ENCODE measurements around the gene DOCK2.
A peak's percentile ranks its signal among the peaks of the same experiment; 100 is the strongest.

Gene DOCK2

DNA sequence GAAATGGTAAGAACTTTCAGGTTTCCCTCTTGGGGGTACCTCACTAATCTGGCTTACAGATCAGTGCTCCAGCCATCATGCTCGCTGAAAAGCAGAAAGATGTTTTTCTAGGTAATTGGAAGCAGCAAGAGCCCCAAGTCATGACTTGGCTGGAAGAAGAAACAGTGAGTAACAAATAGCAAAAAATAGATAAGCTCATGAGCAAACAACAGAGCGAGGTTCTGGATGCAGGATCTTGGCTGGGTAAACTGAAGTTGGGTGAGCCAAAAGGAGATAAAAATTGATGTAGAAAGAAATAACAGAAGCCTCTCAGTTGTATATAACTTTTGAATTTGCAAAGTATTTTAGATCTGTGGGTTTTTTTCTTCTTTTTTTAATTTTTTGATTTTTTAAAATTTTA lies 233.1 kb downstream of the DOCK2 start:
- Mint-ChIP-seq H3K27me3 (ENCODE audit: low read depth, poor library complexity) (peaks cover 6% of the 10 kb centered on the region), H3K4me1 (peaks cover 18% of the 10 kb centered on the region), H3K4me3 (no peak overlapping the region), H3K9me3 (no peaks in the 10 kb centered on the region), H3K27ac (no peak overlapping the region), H3K36me3 (ENCODE audit: low read depth) (no peaks in the 10 kb centered on the region)
- DNase-seq, result no peak
- TF ChIP-seq CTCF (IDR thresholded peaks at IDR 0.05), result no peak

GRCh38 chr5:169871826-169872490 lies 234.9 kb downstream of the DOCK2 start:
- Mint-ChIP-seq H3K27me3 (ENCODE audit: low read depth, poor library complexity) (peaks cover 7% of the 10 kb centered on the region), H3K9me3 (no peaks in the 10 kb centered on the region), H3K36me3 (ENCODE audit: low read depth) (no peaks in the 10 kb centered on the region), H3K27ac (no peak overlapping the region), H3K4me3 (no peak overlapping the region), H3K4me1 (peaks cover 18% of the 10 kb centered on the region)
- TF ChIP-seq CTCF (IDR thresholded peaks at IDR 0.05), result no peak
- no peak for DNase-seq

GRCh38 chr5:169873642-169874041 lies 236.6 kb downstream of the DOCK2 start:
- H3K27me3 Mint-ChIP-seq (ENCODE audit: low read depth, poor library complexity), result peaks cover 11% of the 10 kb centered on the region
- peaks cover 18% of the 10 kb centered on the region for H3K4me1 Mint-ChIP-seq
- no peak for TF ChIP-seq CTCF (IDR thresholded peaks at IDR 0.05)
- H3K27ac Mint-ChIP-seq, result no peak overlapping the region
- no peaks in the 10 kb centered on the region for H3K9me3 Mint-ChIP-seq
- no peak for DNase-seq
- H3K4me3 Mint-ChIP-seq, result no peak overlapping the region
- H3K36me3 Mint-ChIP-seq (ENCODE audit: low read depth), result no peaks in the 10 kb centered on the region

GRCh38 chr5:169874621-169875020 lies 237.5 kb downstream of the DOCK2 start:
- no peaks in the 10 kb centered on the region for H3K36me3 Mint-ChIP-seq (ENCODE audit: low read depth)
- no peak overlapping the region for H3K4me3 Mint-ChIP-seq
- no peak overlapping the region for H3K27ac Mint-ChIP-seq
- no peak for TF ChIP-seq CTCF (IDR thresholded peaks at IDR 0.05)
- peaks cover 18% of the 10 kb centered on the region for H3K4me1 Mint-ChIP-seq
- H3K9me3 Mint-ChIP-seq, result no peaks in the 10 kb centered on the region
- no peak for DNase-seq
- H3K27me3 Mint-ChIP-seq (ENCODE audit: low read depth, poor library complexity), result peaks cover 12% of the 10 kb centered on the region

DNA sequence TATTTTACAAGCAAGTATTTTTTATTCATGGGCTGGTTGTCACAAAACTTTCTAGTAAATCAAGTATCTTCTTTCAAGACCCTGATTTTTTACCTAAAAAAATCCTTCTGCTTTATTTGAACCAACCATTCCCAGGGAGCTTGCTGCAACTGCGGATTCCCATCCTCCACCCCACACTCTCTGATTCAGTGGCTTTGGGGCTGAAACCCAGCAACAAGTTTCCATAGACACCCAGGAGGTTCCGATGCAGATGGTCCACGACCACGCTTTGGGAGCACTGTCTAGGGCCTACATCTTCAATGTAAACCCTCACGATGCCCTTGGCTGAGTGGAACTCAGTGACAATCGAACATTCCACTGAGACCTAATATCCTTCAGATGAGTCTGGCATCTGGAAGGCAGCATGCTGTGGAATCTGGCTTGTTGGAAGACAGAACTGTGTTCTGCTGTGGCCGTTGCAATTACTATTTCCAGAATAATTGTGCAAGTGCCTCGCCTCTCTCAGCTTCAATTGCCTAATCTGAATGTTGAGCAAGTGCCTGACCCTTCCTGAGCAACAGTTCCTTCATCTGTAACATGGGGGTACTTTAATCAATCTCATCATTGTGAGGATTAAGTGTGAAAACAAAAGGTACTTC lies 238.1 kb downstream of the DOCK2 start:
- no peak for DNase-seq
- Mint-ChIP-seq H3K27me3 (ENCODE audit: low read depth, poor library complexity) (peaks cover 12% of the 10 kb centered on the region), H3K9me3 (no peaks in the 10 kb centered on the region), H3K36me3 (ENCODE audit: low read depth) (no peaks in the 10 kb centered on the region), H3K4me3 (no peak overlapping the region), H3K27ac (peak overlapping the region; percentile 79), H3K4me1 (peaks cover 18% of the 10 kb centered on the region)
- no peak for TF ChIP-seq CTCF (IDR thresholded peaks at IDR 0.05)

DNA sequence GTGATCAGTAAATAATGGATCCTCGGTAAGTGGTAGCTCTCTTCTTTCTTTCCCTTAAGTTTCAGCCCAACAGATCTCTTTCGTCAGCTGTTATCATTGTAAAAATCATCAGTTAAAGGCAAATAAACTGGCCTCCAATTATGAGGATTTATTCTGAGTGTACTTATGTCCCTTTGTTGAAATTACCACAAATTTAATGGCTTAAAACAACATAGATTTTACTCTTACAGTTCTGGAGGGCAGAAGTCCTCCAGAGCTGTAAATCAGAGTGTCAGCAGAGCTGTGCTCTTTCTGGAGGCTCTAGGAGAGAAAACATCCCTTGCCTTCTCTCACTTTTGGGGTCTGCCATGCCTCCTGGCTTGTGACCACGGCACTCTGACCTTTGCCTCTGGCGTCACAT lies 238.7 kb downstream of the DOCK2 start:
- Mint-ChIP-seq H3K27me3 (ENCODE audit: low read depth, poor library complexity) (peaks cover 12% of the 10 kb centered on the region), H3K4me1 (peaks cover 18% of the 10 kb centered on the region), H3K9me3 (no peaks in the 10 kb centered on the region), H3K4me3 (no peak overlapping the region), H3K27ac (peak overlapping the region; percentile 79), H3K36me3 (ENCODE audit: low read depth) (no peaks in the 10 kb centered on the region)
- no peak for TF ChIP-seq CTCF (IDR thresholded peaks at IDR 0.05)
- no peak for DNase-seq

Measured in nephron progenitor cell (in vitro differentiated cells).